H9 (cell line): ENCODE data around the gene ARL2BP. TPM values are rescaled to one million over a fixed set of nuclear protein-coding genes. Genes with fewer than 3 reads are reported as not detected.
A peak's percentile ranks its signal among the peaks of the same experiment; 100 is the strongest.

ENCODE experiments used
- DNase-seq: peaks from one replicate; pipeline ENCODE4 v3.0.0-alpha.2; 2017
- H2AFZ ChIP-seq: one replicate; pipeline ENCODE4 v1.6.1; 2013; ENCODE audit warnings: mild to moderate bottlenecking, low read length, control low read depth, moderate library complexity
- H2AK5ac ChIP-seq: 2 replicates; pipeline ENCODE4 v1.6.1; 2013; ENCODE audit warnings: low read length, control low read depth, mixed read lengths; ENCODE audit not compliant: insufficient read length
- H2BK120ac ChIP-seq: one replicate; pipeline ENCODE4 v1.6.1; 2013; ENCODE audit warnings: low read depth, mild to moderate bottlenecking, low read length, control low read depth, inconsistent platforms; ENCODE audit not compliant: poor library complexity, severe bottlenecking
- H2BK12ac ChIP-seq: 2 replicates; pipeline ENCODE4 v1.6.1; 2013; ENCODE audit warnings: low read length, control low read depth, mixed read lengths, low read depth; ENCODE audit not compliant: insufficient read length
- H2BK15ac ChIP-seq: 2 replicates; pipeline ENCODE4 v1.6.1; 2013; ENCODE audit warnings: low read depth, low read length, control low read depth
- H2BK20ac ChIP-seq: one replicate; pipeline ENCODE4 v1.6.1; 2013; ENCODE audit warnings: low read depth, mild to moderate bottlenecking, low read length, control low read depth, inconsistent platforms; ENCODE audit not compliant: poor library complexity, severe bottlenecking
- H2BK5ac ChIP-seq: 2 replicates; pipeline ENCODE4 v1.6.1; 2013; ENCODE audit warnings: low read length, control low read depth, mixed read lengths; ENCODE audit not compliant: insufficient read length
- H3K14ac ChIP-seq: 2 replicates; pipeline ENCODE4 v1.6.1; 2013; ENCODE audit warnings: low read length, control low read depth; ENCODE audit not compliant: insufficient read depth
- H3K18ac ChIP-seq: 2 replicates; pipeline ENCODE4 v1.6.1; 2013; ENCODE audit warnings: low read depth, mild to moderate bottlenecking, mixed read lengths, low read length, control low read depth; ENCODE audit not compliant: insufficient read length
- H3K23ac ChIP-seq: 2 replicates; pipeline ENCODE4 v1.6.1; 2013; ENCODE audit warnings: low read length, control low read depth, mixed read lengths, low read depth; ENCODE audit not compliant: insufficient read length
- H3K23me2 ChIP-seq: 2 replicates; pipeline ENCODE4 v1.6.1; 2013; ENCODE audit warnings: low read depth, mild to moderate bottlenecking, mixed read lengths, low read length, control low read depth; ENCODE audit not compliant: insufficient read length, poor library complexity, severe bottlenecking
- H3K27ac ChIP-seq: 2 replicates; pipeline ENCODE4 v1.5.1; 2013; ENCODE audit warnings: low read length, control low read depth, mixed read lengths, low read depth; ENCODE audit not compliant: insufficient read length
- H3K27me3 ChIP-seq: 2 replicates; pipeline ENCODE4 v1.6.1; 2013; ENCODE audit warnings: low read length, control low read depth, inconsistent platforms; ENCODE audit not compliant: insufficient read depth
- H3K4ac ChIP-seq: 2 replicates; pipeline ENCODE4 v1.6.1; 2013; ENCODE audit warnings: low read depth, mild to moderate bottlenecking, control low read depth, inconsistent platforms, low read length, moderate library complexity
- H3K4me1 ChIP-seq: 2 replicates; pipeline ENCODE4 v1.6.1; 2013; ENCODE audit warnings: low read length, control low read depth, inconsistent platforms; ENCODE audit not compliant: insufficient read depth
- H3K4me2 ChIP-seq: 2 replicates; pipeline ENCODE4 v1.6.1; 2013; ENCODE audit warnings: low read length, control low read depth, mixed read lengths; ENCODE audit not compliant: insufficient read length, insufficient read depth
- H3K56ac ChIP-seq: 2 replicates; pipeline ENCODE4 v1.6.1; 2013; ENCODE audit warnings: low read depth, mild to moderate bottlenecking, mixed read lengths, low read length, control low read depth; ENCODE audit not compliant: insufficient read length
- H3K79me1 ChIP-seq: 2 replicates; pipeline ENCODE4 v1.6.1; 2013; ENCODE audit warnings: low read depth, mild to moderate bottlenecking, moderate library complexity, low read length, control low read depth, inconsistent platforms; ENCODE audit not compliant: insufficient read depth, poor library complexity, severe bottlenecking
- H3K79me2 ChIP-seq: 2 replicates; pipeline ENCODE4 v1.6.1; 2013; ENCODE audit warnings: low read length, control low read depth, inconsistent platforms; ENCODE audit not compliant: insufficient read depth
- H3K9ac ChIP-seq: 2 replicates; pipeline ENCODE4 v1.6.1; 2013; ENCODE audit warnings: low read length, control low read depth, mixed read lengths; ENCODE audit not compliant: insufficient read length; ENCODE audit errors: extremely low read depth
- H3K9me3 ChIP-seq: one replicate; pipeline ENCODE4 v1.6.1; 2013; ENCODE audit warnings: low read depth, low read length, inconsistent platforms; ENCODE audit not compliant: control insufficient read depth
- H3T11ph ChIP-seq: one replicate; pipeline ENCODE4 v1.6.1; 2013; ENCODE audit warnings: mild to moderate bottlenecking, low read length, control low read depth, inconsistent platforms
- H4K20me1 ChIP-seq: one replicate; pipeline ENCODE4 v1.6.1; 2013; ENCODE audit not compliant: control insufficient read depth, insufficient read length, insufficient read depth
- H4K5ac ChIP-seq: 2 replicates; pipeline ENCODE4 v1.6.1; 2013; ENCODE audit warnings: low read depth, mild to moderate bottlenecking, mixed read lengths, low read length, control low read depth; ENCODE audit not compliant: insufficient read length
- H4K8ac ChIP-seq: replicated peaks from 2 replicates; pipeline ENCODE4 v1.6.1; 2013; ENCODE audit warnings: low read length, control low read depth, mixed read lengths, low read depth; ENCODE audit not compliant: insufficient read length
- H4K91ac ChIP-seq: 2 replicates; pipeline ENCODE4 v1.6.1; 2013; ENCODE audit warnings: low read depth, mild to moderate bottlenecking, moderate library complexity, mixed read lengths, low read length, control low read depth; ENCODE audit not compliant: insufficient read length
- H3K27ac Mint-ChIP-seq, 3 experiments: 2 replicates in 2 of 3; 3 replicates in 1 of 3; pipeline ENCODE4 v1.8.0; 2020 to 2021; ENCODE audit warnings: mixed read lengths in 3 of 3, mild to moderate bottlenecking in 1 of 3, moderate library complexity in 1 of 3
- H3K27me3 Mint-ChIP-seq: 2 replicates; pipeline ENCODE4 v1.8.0; 2021; ENCODE audit warnings: low read depth, mild to moderate bottlenecking, moderate library complexity, mixed read lengths
- H3K36me3 Mint-ChIP-seq, 3 experiments: 2 replicates in 2 of 3; 3 replicates in 1 of 3; pipeline ENCODE4 v1.8.0; 2020 to 2021; ENCODE audit warnings: low read depth in 3 of 3, mixed read lengths in 3 of 3; ENCODE audit not compliant: insufficient read depth in 1 of 3
- H3K4me1 Mint-ChIP-seq, 2 experiments: 2 replicates each; pipeline ENCODE4 v1.8.0; 2020; ENCODE audit warnings: mixed read lengths in 2 of 2
- H3K4me3 Mint-ChIP-seq, 2 experiments: 2 replicates in 1 of 2; 3 replicates in 1 of 2; pipeline ENCODE4 v1.8.0; 2020 to 2021; ENCODE audit warnings: mild to moderate bottlenecking in 2 of 2, mixed read lengths in 2 of 2, moderate library complexity in 1 of 2
- H3K9me3 Mint-ChIP-seq, 2 experiments: 2 replicates in 1 of 2; 3 replicates in 1 of 2; pipeline ENCODE4 v1.8.0; 2020; ENCODE audit warnings: mild to moderate bottlenecking in 2 of 2, mixed read lengths in 2 of 2, moderate library complexity in 1 of 2
- CTCF ChIP-seq: fragments of 200-600 bp; sonication (generic); conservative IDR thresholded peaks from 3 replicates; pipeline ENCODE4 v1.8.0; 2021; ENCODE audit warnings: antibody characterized with exemption, mild to moderate bottlenecking
- WGBS: extraction: QIAGEN DNeasy Blood & Tissue Kit; methylation state at CpG from one replicate; pipeline ENCODE4 v1.1.7; 2013; ENCODE audit warnings: missing lambda C conversion rate, low lambda C conversion rate, mixed read lengths; ENCODE audit not compliant: insufficient read length; ENCODE audit errors: extremely low coverage; 5-methylcytosine and 5-hydroxymethylcytosine counted together
- total RNA-seq: library from RNA; stranded (reverse); gene quantifications from 2 replicates; pipeline ENCODE4 v1.2.1, GENCODE V29; 2021

ARL2BP gene
- total RNA-seq, 1 experiment from 2014 or later = 18.0 TPM

GRCh38 chr16:57301126-57301817 lies 56.2 kb downstream of the ARL2BP start:
- DNase-seq = no peak
- no peak overlapping the region for H3K27ac ChIP-seq
- no peaks in the 10 kb centered on the region for H4K20me1 ChIP-seq
- H2BK120ac ChIP-seq = no peak overlapping the region
- H3K9me3 Mint-ChIP-seq = peaks cover 0 to 2% of the 10 kb centered on the region in 2 experiments; a peak in 1 of 5 replicates
- no peak overlapping the region for H4K91ac ChIP-seq
- WGBS = no CpG with 5 or more reads among the region's 19 CpGs
- no peaks in the 10 kb centered on the region for H3K79me1 ChIP-seq
- no peak overlapping the region; a peak in 1 of 5 replicates for H3K4me3 Mint-ChIP-seq
- peak overlapping the region; percentile 49 for H3K4me2 ChIP-seq
- no peak overlapping the region for H3K4ac ChIP-seq
- no peaks in the 10 kb centered on the region for H3K36me3 Mint-ChIP-seq
- no peak overlapping the region for H2BK20ac ChIP-seq
- H2AK5ac ChIP-seq = no peak overlapping the region
- peak overlapping the region; percentile 1 for H2AFZ ChIP-seq
- no peak overlapping the region for H2BK5ac ChIP-seq
- TF ChIP-seq CTCF = no peak
- H3K18ac ChIP-seq = no peak overlapping the region
- no peaks in the 10 kb centered on the region for H3K9me3 ChIP-seq
- H3K4me1 ChIP-seq = no peaks in the 10 kb centered on the region
- peaks cover 4% of the 10 kb centered on the region for H3K23me2 ChIP-seq
- peak overlapping the region in 1 of 3 experiments; percentile 92; a peak in 2 of 7 replicates for H3K27ac Mint-ChIP-seq
- H3K56ac ChIP-seq = no peak overlapping the region
- no peaks in the 10 kb centered on the region for H3K27me3 ChIP-seq
- no peak overlapping the region for H4K5ac ChIP-seq
- no peak overlapping the region for H4K8ac ChIP-seq
- H2BK15ac ChIP-seq = no peak overlapping the region
- no peaks in the 10 kb centered on the region for H3K79me2 ChIP-seq
- peaks cover 9% of the 10 kb centered on the region; the same call in 1 of the 2 replicates for H3K27me3 Mint-ChIP-seq
- no peak overlapping the region for H2BK12ac ChIP-seq
- H3T11ph ChIP-seq = no peak overlapping the region
- no peak overlapping the region for H3K14ac ChIP-seq
- peaks cover 15 to 22% of the 10 kb centered on the region in 2 experiments for H3K4me1 Mint-ChIP-seq
- no peak overlapping the region for H3K23ac ChIP-seq
- no peak overlapping the region for H3K9ac ChIP-seq

Other genes with a start within 250 kb of the ARL2BP start
- gene CPNE2, start 152.7 kb upstream of the ARL2BP start, total RNA-seq = 8.0 and 8.1 TPM in 2 replicates
- 102 and 103 TPM in 2 replicates for gene PSME3IP1, start 59.2 kb upstream of the ARL2BP start, total RNA-seq
- 34.4 and 36.1 TPM in 2 replicates for gene RSPRY1, start 58.9 kb upstream of the ARL2BP start, total RNA-seq
- gene PLLP, start 39.4 kb downstream of the ARL2BP start, total RNA-seq = 1.8 and 2.0 TPM in 2 replicates
- 0.09 TPM in 1 of 2 replicates, not detected in the other for gene CCL22, start 113.5 kb downstream of the ARL2BP start, total RNA-seq
- 1.6 and 1.7 TPM in 2 replicates for gene CX3CL1, start 127.2 kb downstream of the ARL2BP start, total RNA-seq
- gene CCL17, start 159.5 kb downstream of the ARL2BP start, total RNA-seq = not detected in 2 replicates
- gene CIAPIN1, start 202.1 kb downstream of the ARL2BP start, total RNA-seq = 82.8 and 85.3 TPM in 2 replicates
- 31.7 and 32.9 TPM in 2 replicates for gene COQ9, start 202.2 kb downstream of the ARL2BP start, total RNA-seq
- gene POLR2C, start 217.4 kb downstream of the ARL2BP start, total RNA-seq = 85.6 and 86.0 TPM in 2 replicates
- 13.1 and 13.2 TPM in 2 replicates for gene DOK4, start 241.2 kb downstream of the ARL2BP start, total RNA-seq